Epithelial cell of esophagus (primary cell): ENCODE measurements around the gene FNDC3B.

ENCODE experiments used
- DNase-seq: peaks from one replicate; pipeline ENCODE4 v3.0.0; 2010; ENCODE audit warnings: low read depth
- H3K4me3 ChIP-seq: 2 replicates; pipeline ENCODE4 v1.5.1; 2011; ENCODE audit warnings: mild to moderate bottlenecking, low read length, control low read depth
- TF ChIP-seq, protein P1 (sequence below): IDR thresholded peaks from 2 replicates; pipeline ENCODE4 v1.5.1; 2011; ENCODE audit warnings: low read depth, mild to moderate bottlenecking, low read length, control low read depth, inconsistent platforms; ENCODE audit not compliant: insufficient read depth; ENCODE audit errors: missing control alignments

Gene FNDC3B

DNA sequence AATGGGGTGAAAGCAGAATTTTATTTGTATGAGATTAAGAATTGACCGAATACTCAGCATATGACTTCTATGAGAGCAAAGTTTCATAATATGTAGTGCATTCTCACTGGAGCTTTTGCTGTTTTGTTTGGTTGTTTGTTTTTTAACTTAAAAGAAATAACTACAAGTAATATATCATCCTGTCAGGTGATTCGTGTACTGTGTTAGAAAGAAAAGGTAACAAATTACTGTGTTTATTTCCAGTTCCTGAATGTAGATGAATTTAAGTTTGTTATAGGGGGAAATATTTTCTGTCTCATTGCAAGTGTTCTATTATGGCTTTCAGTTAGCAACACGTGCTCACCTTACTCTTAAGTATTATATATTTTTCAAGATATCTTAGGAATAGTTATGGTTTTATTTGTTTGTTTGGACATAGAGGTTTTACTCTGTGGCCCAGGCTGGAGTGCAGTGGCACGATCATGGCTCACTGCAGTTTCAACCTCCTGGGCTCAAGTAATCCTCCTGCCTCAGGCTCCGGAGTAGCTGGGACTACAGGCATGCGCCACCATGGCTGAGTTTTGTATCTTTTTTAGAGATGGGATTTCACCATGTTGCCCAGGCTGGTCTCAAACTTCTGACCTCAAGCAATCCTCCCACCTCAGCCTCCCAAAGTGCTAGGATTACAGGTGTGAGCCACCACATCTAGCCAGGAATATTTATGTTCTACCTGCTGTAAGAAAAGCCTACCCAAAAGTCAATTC is 125.4 kb downstream of the FNDC3B start:
- H3K4me3 ChIP-seq, result no peak overlapping the region
- TF ChIP-seq, protein P1, sequence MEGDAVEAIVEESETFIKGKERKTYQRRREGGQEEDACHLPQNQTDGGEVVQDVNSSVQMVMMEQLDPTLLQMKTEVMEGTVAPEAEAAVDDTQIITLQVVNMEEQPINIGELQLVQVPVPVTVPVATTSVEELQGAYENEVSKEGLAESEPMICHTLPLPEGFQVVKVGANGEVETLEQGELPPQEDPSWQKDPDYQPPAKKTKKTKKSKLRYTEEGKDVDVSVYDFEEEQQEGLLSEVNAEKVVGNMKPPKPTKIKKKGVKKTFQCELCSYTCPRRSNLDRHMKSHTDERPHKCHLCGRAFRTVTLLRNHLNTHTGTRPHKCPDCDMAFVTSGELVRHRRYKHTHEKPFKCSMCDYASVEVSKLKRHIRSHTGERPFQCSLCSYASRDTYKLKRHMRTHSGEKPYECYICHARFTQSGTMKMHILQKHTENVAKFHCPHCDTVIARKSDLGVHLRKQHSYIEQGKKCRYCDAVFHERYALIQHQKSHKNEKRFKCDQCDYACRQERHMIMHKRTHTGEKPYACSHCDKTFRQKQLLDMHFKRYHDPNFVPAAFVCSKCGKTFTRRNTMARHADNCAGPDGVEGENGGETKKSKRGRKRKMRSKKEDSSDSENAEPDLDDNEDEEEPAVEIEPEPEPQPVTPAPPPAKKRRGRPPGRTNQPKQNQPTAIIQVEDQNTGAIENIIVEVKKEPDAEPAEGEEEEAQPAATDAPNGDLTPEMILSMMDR, result no peak
- no peak for DNase-seq

DNA sequence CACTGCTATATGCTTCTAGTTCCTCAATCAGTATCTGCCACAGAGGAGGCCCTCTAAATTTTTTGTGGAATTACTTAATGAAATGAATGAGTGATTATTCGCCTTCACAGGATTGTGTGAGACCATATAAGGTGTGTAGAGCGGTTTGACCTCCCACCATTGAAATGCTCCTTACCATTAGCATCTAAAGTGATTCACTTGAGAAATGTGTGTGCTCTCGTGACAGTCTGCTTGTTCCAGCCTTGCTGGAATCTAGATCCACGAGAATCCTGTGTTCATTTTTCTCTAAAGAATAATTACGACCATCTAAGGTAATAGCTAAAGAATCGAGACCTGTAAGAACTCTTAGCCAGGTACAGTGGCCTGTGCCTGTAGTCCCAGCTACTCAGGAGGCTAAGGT is 126.9 kb downstream of the FNDC3B start:
- TF ChIP-seq, protein P1, result no peak
- DNase-seq, result no peak

DNA sequence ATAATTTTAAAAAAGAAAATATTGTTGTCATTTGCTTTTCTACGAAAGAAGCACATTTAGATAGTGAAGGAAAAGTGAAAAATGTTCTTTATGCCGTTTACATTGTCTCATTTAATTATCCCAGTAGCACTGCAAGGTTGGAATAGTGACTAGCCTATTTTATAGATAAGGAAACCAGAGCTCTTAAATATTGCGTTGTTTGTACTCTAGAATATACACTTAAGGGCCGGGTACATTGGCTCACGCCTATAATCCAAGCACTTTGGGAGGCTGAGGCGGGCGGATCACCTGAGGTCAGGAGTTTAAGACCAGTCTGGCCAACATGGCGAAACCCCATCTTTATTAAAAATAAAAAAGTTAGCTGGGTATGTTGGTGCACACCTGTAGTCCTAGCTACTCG is 127.5 kb downstream of the FNDC3B start:
- DNase-seq, result no peak
- TF ChIP-seq, protein P1, result no peak
- no peak overlapping the region for H3K4me3 ChIP-seq

More for the DNA sequence above, 126.9 kb downstream of the FNDC3B start:
- H3K4me3 ChIP-seq, result no peak overlapping the region

DNA sequence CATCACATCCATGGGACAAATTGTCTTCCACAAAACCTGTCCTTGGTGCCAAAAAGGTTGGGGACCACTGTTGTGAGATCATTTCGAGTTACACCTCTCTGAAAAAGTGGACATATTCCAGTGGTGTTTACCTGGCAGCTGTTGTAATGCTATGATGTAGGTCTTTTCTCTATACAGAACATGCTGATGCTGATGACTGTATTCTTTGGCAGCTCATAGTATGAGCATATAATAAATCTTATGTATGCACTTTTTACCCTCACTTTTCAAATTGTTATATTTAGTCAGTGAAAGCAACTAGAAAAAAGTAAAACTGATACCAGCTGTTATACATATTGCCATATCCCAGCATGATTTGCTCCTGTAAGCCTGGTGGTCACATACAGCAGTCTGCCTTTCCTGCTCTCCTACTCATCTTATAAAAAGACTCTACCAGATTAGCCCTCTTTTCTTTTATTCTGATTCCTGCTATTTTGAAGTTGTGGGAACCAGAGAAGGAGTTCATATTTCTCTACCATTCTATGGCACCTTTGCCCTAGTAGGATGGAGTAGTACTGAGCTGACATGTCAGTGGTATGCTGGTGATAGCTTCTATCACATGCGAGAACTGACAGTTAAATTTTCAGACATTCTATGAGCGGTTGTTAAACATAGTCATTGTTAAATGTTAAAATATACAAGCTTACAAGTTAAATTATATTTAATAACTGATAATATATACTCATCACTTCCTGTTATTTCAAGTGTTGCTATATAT is 128.7 kb downstream of the FNDC3B start:
- DNase-seq, result peak; percentile 53
- H3K4me3 ChIP-seq, result no peak overlapping the region
- TF ChIP-seq, protein P1, result no peak

DNA sequence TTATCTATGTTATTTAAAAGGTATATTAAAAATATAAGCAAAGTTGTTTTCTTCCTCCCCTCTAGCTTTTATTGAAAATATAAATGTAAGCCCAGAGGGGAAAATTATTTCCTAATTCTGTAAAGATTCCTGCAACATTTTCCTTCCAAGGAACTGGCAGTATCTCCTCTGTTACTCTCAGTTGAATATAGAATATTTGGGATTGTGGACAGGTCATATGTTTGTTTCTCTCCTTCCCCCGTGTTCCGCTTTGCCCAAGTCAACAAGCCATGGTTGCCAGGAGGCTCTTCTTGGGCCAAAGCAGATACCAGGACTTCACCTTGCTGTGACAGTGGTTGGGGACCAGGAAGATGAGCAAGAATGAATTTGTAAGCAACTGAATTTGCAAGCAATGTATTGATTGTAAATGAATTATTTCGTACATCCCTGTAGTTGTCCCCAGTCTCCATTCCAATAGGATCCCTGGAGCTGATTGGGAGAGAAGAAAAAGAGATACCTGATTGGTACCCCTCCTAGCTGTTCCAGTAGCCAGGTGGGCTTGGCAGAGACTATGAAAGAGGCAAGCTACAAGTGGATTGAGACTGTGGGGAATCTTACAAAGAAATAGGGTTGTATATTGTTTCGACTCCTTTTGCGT is 130.8 kb downstream of the FNDC3B start:
- H3K4me3 ChIP-seq, result no peak overlapping the region
- DNase-seq, result no peak
- TF ChIP-seq, protein P1, result no peak

DNA sequence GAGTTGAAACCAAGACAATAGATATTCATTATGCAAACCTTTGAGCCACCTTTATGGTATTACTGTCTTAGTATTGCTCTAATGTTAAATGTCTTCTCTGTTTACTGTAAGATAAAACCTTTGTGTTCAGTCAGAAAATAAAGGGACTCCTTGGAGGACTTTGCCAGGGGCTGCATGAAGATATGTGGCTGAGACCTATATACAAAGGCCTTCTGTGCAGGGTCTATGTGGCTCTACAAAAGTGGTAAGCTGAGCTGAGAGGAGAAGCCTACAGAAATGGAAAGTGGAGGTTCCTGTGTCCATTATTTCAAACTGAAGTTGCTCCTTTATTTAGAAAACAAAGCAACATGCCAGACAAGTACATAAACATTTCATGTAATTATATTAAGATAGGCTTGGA is 131.5 kb downstream of the FNDC3B start:
- TF ChIP-seq, protein P1, result no peak
- H3K4me3 ChIP-seq, result no peak overlapping the region

More for the DNA sequence above, 131.5 kb downstream of the FNDC3B start:
- DNase-seq, result no peak
